Activated CD4-positive, alpha-beta T cell treated with anti-CD3 and anti-CD28 coated beads for 36 hours (primary cell): ENCODE results near the gene CORO2A. TPM values are rescaled to one million over a fixed set of nuclear protein-coding genes. Genes with fewer than 3 reads are reported as not detected.

Source experiments
- ATAC-seq: fragments of 200-7000 bp; cut with Tn5 transposase; one replicate; pipeline ENCODE4 v1.10.0; 2021; ENCODE audit warnings: mild to moderate bottlenecking, moderate library complexity
- CTCF ChIA-PET: fragments of 350-600 bp; sonication (Branson Sonifier 250); formaldehyde crosslinking; loops from one replicate; lab custom pipeline; 2021; ENCODE audit warnings: antibody characterized with exemption; lab: Charles Lee
- POLR2A ChIA-PET: fragments of 350-600 bp; sonication (Branson Sonifier 250); formaldehyde crosslinking; loops from one replicate; lab custom pipeline; 2021; ENCODE audit warnings: antibody characterized with exemption, inconsistent platforms; lab: Charles Lee
- DNase-seq: peaks from one replicate; pipeline ENCODE4 v3.0.0-alpha.2; 2020
- H3K27ac Mint-ChIP-seq: one replicate; pipeline ENCODE4 v1.8.0; 2021; ENCODE audit warnings: mixed read lengths
- H3K27me3 Mint-ChIP-seq: one replicate; pipeline ENCODE4 v1.8.0; 2021; ENCODE audit warnings: mixed read lengths
- H3K36me3 Mint-ChIP-seq: one replicate; pipeline ENCODE4 v1.8.0; 2021; ENCODE audit warnings: low read depth, mixed read lengths
- H3K4me1 Mint-ChIP-seq: one replicate; pipeline ENCODE4 v1.8.0; 2021; ENCODE audit warnings: mixed read lengths
- H3K4me3 Mint-ChIP-seq: one replicate; pipeline ENCODE4 v1.8.0; 2021; ENCODE audit warnings: mild to moderate bottlenecking, moderate library complexity, mixed read lengths
- H3K9me3 Mint-ChIP-seq: one replicate; pipeline ENCODE4 v1.8.0; 2021; ENCODE audit warnings: low read depth, mixed read lengths
- intact Hi-C, 2 experiments: fragments of 100-400 bp; cut with DNase I in 1 of 2; cut with micrococcal nuclease in 1 of 2; formaldehyde crosslinking; loops; one replicate each; pipeline versions ENCODE4 v1.14.2 to v1.15.1; 2022 to 2024; cut with DNase I, micrococcal nuclease
- total RNA-seq, 2 experiments: library from RNA; stranded (reverse); gene quantifications; one replicate each; pipeline ENCODE4 v1.2.3, GENCODE V29; 2021

Gene CORO2A
- total RNA-seq, 2 experiments from 2014 or later, result 9.7 to 10.3 TPM

DNA sequence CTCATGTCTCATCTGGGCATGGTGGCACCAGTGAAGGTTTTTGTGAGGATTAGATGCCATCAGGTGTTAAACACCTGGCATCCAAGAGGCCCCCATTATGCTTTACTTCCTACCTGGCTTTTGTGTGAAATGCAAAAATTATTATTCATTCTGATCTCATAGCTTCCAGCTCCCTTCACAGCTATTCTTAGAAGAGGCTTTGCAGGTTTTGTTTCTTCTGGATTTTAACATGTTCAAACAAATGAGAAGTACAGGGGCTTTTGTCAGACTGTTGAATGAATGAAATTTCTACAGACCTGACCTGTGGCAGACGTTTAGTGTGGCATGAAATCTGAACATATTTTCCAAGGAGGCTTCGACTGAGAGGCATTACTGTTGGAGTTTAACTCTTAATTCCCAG, 14.3 kb upstream of the CORO2A start:
- CTCF ChIA-PET, result interaction anchor here (2.3 kb wide), 1 partner anchor 18 kb away, joined by 6 read pairs; no protein-coding TSS in a partner anchor
- Mint-ChIP-seq H3K36me3 (no peaks in the 10 kb centered on the region), H3K27ac (no peak overlapping the region), H3K4me1 (peaks cover 2% of the 10 kb centered on the region), H3K4me3 (no peak overlapping the region), H3K27me3 (no peaks in the 10 kb centered on the region), H3K9me3 (no peaks in the 10 kb centered on the region)
- intact Hi-C loops, result loop anchor here in 1 of 2 experiments (5.0 to 10.0 kb wide), 2 partner anchors 284 to 498 kb away; partner anchors contain the start of genes GABBR2 and TRMO
- POLR2A ChIA-PET, result no interaction called here
- ATAC-seq (no peak), DNase-seq (no peak)

DNA sequence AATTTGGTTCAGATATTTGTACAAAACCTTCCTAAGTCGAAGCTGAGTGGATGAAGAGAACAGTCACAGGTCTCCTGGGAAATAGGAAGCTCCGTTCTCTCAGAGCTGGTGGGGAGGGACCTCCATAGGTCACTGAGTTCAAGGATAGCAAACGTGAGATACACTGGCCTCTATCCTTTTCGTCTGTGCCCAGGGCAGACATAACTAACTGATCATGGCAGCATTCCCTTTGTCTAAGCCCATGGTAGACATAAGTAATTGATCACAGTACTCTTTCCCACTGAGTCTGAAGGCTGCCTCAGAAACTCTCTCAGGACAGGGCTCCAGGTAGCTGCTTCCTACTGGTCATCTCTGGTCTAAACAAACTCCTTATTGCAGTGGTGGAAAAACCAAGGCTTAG, 12.3 kb upstream of the CORO2A start:
- Mint-ChIP-seq H3K4me1 (peaks cover 2% of the 10 kb centered on the region), H3K27ac (no peak overlapping the region), H3K36me3 (no peaks in the 10 kb centered on the region), H3K27me3 (no peaks in the 10 kb centered on the region), H3K4me3 (no peak overlapping the region), H3K9me3 (no peaks in the 10 kb centered on the region)
- CTCF ChIA-PET, result interaction anchor here (0.6 to 3.0 kb wide), 20 partner anchors 8 to 569 kb away, joined by 3 to 32 read pairs (median 4); partner anchors contain the start of genes CORO2A and TRIM14
- intact Hi-C loops, result loop anchor here (1.0 to 10.0 kb wide), 5 partner anchors 59 to 500 kb away; partner anchors contain the start of genes GABBR2 (in 1 of the 2) and TRMO (in 1 of the 2)
- ATAC-seq, result no peak
- POLR2A ChIA-PET, result interaction anchor here (0.9 kb wide), 1 partner anchor 9 kb away, joined by 3 read pairs; no protein-coding TSS in a partner anchor
- DNase-seq, result no peak

DNA sequence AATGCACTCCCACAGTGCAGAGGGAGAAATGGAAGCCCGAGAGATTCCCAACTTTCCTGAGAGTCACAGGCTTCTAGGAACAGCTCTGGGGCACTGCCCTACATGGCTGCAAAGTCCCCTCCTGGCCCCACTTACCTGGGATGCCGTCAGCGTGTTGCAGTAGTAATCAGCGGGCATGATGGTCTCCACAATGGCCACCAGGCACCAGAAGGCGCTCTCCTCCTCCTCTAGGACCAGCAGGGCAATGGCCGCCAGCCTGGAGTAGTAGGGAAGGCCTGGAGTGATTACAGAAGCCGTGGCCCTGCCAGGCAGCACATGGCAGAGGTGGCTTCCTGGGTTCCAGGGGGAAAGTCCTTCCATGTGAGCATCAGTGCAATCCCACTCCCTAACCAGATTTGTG, 10.7 kb upstream of the CORO2A start:
- CTCF ChIA-PET, result interaction anchor here (0.6 to 1.9 kb wide), 7 partner anchors 8 to 82 kb away, joined by 3 to 4 read pairs (median 4); partner anchors contain the start of gene TBC1D2

DNA sequence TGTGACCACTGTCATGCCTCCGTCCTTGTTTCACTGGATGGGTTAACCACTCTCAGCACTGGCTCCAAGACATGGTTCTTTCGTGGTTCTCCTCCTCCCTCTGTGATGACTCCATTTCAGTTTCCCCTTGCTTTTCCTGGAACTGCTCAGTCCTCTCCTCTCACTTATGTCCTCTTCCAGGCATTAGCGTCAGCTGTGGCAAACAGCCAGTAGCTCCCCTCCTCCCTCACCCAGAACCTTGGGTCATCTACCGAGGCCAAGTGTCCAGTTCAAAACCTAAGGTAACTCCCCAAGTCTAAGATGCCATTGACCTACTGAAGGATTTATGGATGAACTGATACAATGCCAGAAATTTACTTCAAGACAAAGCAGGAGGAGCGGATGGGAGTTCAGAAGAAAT, 9.8 kb upstream of the CORO2A start:
- Mint-ChIP-seq H3K4me1 (peaks cover 2% of the 10 kb centered on the region), H3K4me3 (no peak overlapping the region), H3K36me3 (no peaks in the 10 kb centered on the region), H3K27ac (no peak overlapping the region), H3K27me3 (no peaks in the 10 kb centered on the region), H3K9me3 (no peaks in the 10 kb centered on the region)
- intact Hi-C loops, result loop anchor here in 1 of 2 experiments (10.0 kb wide), 1 partner anchor 503 kb away; the partner anchor contains the start of gene GABBR2
- no peak for DNase-seq
- POLR2A ChIA-PET, result no interaction called here
- CTCF ChIA-PET, result interaction anchor here (1.1 to 1.9 kb wide), 2 partner anchors 9 to 62 kb away, joined by 3 to 4 read pairs; no protein-coding TSS in a partner anchor
- no peak for ATAC-seq

More for the DNA sequence above, 10.7 kb upstream of the CORO2A start:
- H3K9me3 Mint-ChIP-seq, result no peaks in the 10 kb centered on the region
- H3K4me3 Mint-ChIP-seq, result no peak overlapping the region
- no peak for ATAC-seq
- no peak for DNase-seq
- POLR2A ChIA-PET, result no interaction called here
- H3K4me1 Mint-ChIP-seq, result peaks cover 2% of the 10 kb centered on the region
- H3K27ac Mint-ChIP-seq, result no peak overlapping the region
- intact Hi-C loops, result loop anchor here in 1 of 2 experiments (10.0 kb wide), 1 partner anchor 502 kb away; the partner anchor contains the start of gene GABBR2
- H3K36me3 Mint-ChIP-seq, result no peaks in the 10 kb centered on the region
- no peaks in the 10 kb centered on the region for H3K27me3 Mint-ChIP-seq

DNA sequence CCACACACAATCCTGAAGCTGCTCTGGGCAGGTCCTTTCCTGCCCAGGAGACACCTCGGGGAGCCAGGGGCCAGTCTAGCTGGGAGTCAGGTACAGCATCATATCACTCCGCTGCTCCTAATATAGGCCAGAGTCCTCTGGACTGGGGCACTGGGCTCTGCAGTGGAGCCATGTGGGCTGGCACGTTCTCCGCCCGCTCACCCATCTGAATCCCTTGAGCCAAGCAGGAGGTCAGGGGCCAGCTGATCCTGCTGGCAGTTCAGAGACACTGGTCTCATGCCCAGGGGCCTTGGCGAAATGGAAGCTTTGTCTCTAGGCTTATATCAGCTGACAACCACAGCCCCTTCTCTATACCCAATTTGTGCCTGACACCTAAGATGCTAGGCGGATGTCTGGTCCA, 9.3 kb upstream of the CORO2A start:
- Mint-ChIP-seq H3K36me3 (no peaks in the 10 kb centered on the region), H3K27ac (no peak overlapping the region), H3K4me3 (no peak overlapping the region), H3K9me3 (no peaks in the 10 kb centered on the region), H3K4me1 (peaks cover 2% of the 10 kb centered on the region), H3K27me3 (no peaks in the 10 kb centered on the region)
- DNase-seq, result no peak
- intact Hi-C loops, result loop anchor here in 1 of 2 experiments (10.0 kb wide), 1 partner anchor 503 kb away; the partner anchor contains the start of gene GABBR2
- no peak for ATAC-seq
- CTCF ChIA-PET, result interaction anchor here (1.0 to 1.9 kb wide), 2 partner anchors 10 to 22 kb away, joined by 3 to 4 read pairs; no protein-coding TSS in a partner anchor
- POLR2A ChIA-PET, result no interaction called here

DNA sequence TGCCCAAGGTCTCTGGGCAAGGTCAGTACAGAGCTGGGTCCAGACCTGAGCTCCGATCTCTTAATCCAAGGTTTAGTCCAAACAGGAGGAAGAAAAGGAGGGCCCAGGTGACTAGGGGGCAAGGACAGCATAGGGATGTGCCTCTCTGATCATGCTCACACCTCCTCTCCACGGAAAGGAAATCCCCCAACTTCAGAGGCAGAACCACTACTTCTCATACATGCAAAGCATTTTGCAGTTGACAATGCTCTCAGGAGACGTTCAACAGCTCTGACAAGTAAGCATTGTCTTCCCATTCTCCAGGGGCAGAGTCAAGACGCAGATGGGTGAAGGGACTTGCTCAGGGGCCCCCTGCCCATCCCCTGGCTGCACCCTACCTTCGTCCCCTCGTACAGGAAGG, 8.7 kb upstream of the CORO2A start:
- Mint-ChIP-seq H3K4me1 (peaks cover 2% of the 10 kb centered on the region), H3K27me3 (no peaks in the 10 kb centered on the region), H3K9me3 (no peaks in the 10 kb centered on the region), H3K36me3 (no peaks in the 10 kb centered on the region), H3K4me3 (no peak overlapping the region), H3K27ac (no peak overlapping the region)
- intact Hi-C loops, result loop anchor here in 1 of 2 experiments (10.0 kb wide), 1 partner anchor 504 kb away; the partner anchor contains the start of gene GABBR2
- DNase-seq (no peak), ATAC-seq (no peak)
- POLR2A ChIA-PET, result no interaction called here
- CTCF ChIA-PET, result interaction anchor here (1.0 kb wide), 1 partner anchor 22 kb away, joined by 3 read pairs; no protein-coding TSS in a partner anchor

DNA sequence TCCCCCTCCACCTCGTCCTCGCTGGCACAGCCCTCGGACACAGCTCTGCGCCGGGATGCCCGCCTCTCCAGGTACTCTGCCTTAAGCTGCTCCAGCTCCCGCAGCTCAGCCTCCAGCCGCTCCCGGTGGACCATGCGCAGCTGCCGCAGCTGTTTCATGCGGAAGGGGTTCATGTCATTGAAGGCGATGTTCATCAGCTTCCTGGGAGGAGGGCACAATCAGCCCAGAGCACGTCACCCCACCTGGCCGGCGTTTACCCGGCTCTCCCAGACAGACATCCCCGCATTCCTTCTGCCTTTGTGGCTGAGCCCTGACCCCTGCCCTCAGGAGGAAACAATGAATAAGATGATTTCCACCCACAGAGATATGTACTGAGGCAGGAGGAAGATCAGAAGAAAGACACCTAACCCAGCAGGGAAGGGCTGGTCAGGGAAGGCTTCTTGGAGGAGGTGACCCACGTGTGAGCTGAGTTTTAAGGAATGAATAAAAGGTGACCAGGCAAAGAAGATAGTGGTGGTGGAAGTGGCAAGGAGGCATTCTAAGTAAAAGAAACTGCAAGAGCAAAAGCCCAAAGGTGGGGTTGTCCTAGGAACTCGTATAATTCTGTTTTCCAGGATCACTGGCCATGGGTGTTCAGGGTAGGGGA, 7.1 kb upstream of the CORO2A start:
- H3K9me3 Mint-ChIP-seq, result no peaks in the 10 kb centered on the region
- H3K4me1 Mint-ChIP-seq, result no peaks in the 10 kb centered on the region
- no peaks in the 10 kb centered on the region for H3K36me3 Mint-ChIP-seq
- intact Hi-C loops, result loop anchor here (10.0 kb wide), 2 partner anchors 505 to 595 kb away; partner anchors contain the start of genes ANKS6 (in 1 of the 2) and GABBR2 (in 1 of the 2)
- no peak overlapping the region for H3K4me3 Mint-ChIP-seq
- no peak for DNase-seq
- CTCF ChIA-PET, result no interaction called here
- no peaks in the 10 kb centered on the region for H3K27me3 Mint-ChIP-seq
- POLR2A ChIA-PET, result interaction anchor here (0.8 kb wide), 1 partner anchor 640 kb away, joined by 4 read pairs; no protein-coding TSS in a partner anchor
- no peak for ATAC-seq
- H3K27ac Mint-ChIP-seq, result no peak overlapping the region

DNA sequence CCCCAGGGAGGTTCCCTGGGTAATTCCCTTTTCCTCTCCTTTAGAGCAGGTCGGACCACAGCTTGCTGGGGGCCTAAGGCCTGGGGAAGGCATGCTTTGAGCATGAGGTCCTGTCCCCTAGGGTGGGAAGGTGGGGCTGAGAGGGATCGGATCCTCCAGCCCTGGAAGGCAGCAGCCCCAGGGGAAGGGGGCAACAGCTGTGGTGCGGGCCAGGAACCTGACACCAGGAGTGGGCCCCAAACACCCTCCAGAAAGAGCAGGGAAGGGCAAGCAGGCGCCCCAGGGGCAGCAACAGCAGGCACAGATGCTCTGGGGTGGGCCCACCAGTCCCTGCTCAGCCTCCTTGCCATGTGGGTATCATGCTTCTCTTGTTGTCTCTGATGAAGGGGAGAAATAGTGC, 3.2 kb upstream of the CORO2A start:
- no peak overlapping the region for H3K4me3 Mint-ChIP-seq
- no peaks in the 10 kb centered on the region for H3K36me3 Mint-ChIP-seq
- ChIA-PET POLR2A (interaction anchor here (0.9 kb wide), 1 partner anchor 9 kb away, joined by 3 read pairs; no protein-coding TSS in a partner anchor), CTCF (interaction anchor here (0.7 to 1.1 kb wide), 2 partner anchors 17 to 79 kb away, joined by 3 read pairs; no protein-coding TSS in a partner anchor)
- ATAC-seq (no peak), DNase-seq (no peak)
- H3K27ac Mint-ChIP-seq, result no peak overlapping the region
- no peaks in the 10 kb centered on the region for H3K27me3 Mint-ChIP-seq
- intact Hi-C loops, result loop anchor here in 1 of 2 experiments (10.0 kb wide), 1 partner anchor 599 kb away; the partner anchor contains the start of gene ANKS6
- peaks cover 9% of the 10 kb centered on the region for H3K4me1 Mint-ChIP-seq
- H3K9me3 Mint-ChIP-seq, result no peaks in the 10 kb centered on the region

DNA sequence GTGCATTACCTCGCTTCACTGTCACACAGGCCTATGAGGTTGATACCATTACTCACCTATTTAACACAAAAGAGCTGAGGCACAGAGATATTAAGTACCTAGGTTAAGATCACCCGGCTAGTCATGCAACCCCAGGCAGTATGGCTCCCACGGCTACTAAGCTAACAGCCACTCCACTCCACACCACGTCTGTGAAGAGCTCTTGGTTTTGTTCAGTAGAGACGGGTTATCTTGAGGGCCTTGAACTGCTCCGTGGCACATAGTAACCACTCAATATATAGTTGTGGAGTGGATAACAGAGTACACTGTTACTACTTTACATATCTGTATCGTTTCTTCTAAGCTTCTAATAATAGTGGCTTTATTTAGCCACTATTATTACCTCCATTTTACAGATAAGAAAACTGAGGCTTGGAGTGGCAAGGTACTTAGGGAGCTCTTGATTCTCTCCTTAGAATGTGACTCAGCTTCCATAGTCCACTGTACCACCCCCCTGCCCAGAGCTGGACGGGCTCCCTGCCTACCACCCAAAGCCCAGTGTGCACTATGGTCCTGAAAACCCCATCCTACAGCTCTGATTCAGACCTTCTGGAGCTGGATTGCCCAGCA, 1.0 kb upstream of the CORO2A start:
- DNase-seq, result no peak
- CTCF ChIA-PET, result interaction anchor here (0.6 to 2.3 kb wide), 7 partner anchors 11 to 654 kb away, joined by 3 to 14 read pairs (median 7); partner anchors contain the start of gene TRIM14
- POLR2A ChIA-PET, result interaction anchor here (0.7 to 1.8 kb wide), 3 partner anchors 12 to 63 kb away, joined by 3 to 5 read pairs (median 4); no protein-coding TSS in a partner anchor

DNA sequence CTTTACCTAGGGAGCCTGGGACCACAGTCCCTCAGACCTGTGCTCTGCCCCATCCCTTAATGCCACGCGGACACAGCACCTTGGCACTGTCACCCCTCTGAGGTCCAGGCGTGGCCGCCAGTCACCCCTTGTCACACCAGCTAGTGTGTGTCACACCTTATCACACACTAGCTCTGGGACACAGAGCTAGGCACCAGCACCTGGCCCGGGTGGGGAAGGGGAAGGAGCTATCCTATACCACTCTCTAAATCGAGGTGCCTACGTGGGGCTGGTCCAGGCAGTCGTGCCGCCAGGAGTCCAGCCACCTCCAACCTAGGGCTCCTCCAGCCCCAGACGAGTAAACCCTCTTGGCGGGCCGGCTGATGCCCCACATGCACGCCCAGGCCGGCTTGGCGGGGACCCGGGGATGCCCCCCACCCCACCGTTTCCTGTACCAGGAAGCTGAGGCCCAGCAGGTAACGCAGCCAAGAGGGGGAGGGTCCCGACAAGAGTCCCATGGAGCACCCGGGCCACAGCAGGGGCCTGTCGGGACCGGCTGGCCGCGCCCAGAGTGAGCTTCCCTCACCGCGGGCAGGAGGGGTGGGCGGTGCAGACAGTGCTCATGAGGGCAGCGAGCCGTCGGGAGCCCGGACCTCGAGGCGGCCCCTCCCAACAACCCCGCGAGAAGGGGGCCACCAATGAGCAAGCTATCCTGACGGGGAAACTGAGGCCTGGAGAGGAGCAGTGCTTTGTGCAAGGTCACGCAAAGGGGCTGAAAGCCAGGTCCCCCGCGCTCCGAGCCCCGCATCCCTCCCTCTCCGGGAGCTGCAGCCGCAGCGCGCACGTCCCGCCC, 550 bp downstream of the CORO2A start:
- peak; percentile 55 for DNase-seq
- peak; percentile 31 for ATAC-seq
- peaks cover 29% of the 10 kb centered on the region for H3K4me1 Mint-ChIP-seq
- H3K9me3 Mint-ChIP-seq, result no peaks in the 10 kb centered on the region
- ChIA-PET POLR2A (interaction anchor here (0.5 to 1.8 kb wide), 2 partner anchors 14 to 32 kb away, joined by 3 to 4 read pairs; no protein-coding TSS in a partner anchor), CTCF (interaction anchor here (1.0 to 1.8 kb wide), 8 partner anchors 13 to 135 kb away, joined by 3 to 8 read pairs (median 4); partner anchors contain the start of genes NANS, TBC1D2 and TRIM14)
- H3K36me3 Mint-ChIP-seq, result no peaks in the 10 kb centered on the region
- peak overlapping the region; percentile 70 for H3K4me3 Mint-ChIP-seq
- no peak overlapping the region for H3K27ac Mint-ChIP-seq
- intact Hi-C loops, result loop anchor here (1.0 to 10.0 kb wide), 10 partner anchors 64 to 604 kb away; partner anchors contain the start of genes ANKS6 (in 2 of the 2), NANS (in 1 of the 2), TBC1D2 (in 1 of the 2) and TRIM14 (in 1 of the 2)
- H3K27me3 Mint-ChIP-seq, result no peaks in the 10 kb centered on the region

More for the DNA sequence above, 1.0 kb upstream of the CORO2A start:
- Mint-ChIP-seq H3K27ac (peak overlapping the region; percentile 65), H3K4me1 (peaks cover 20% of the 10 kb centered on the region), H3K27me3 (no peaks in the 10 kb centered on the region), H3K4me3 (peak overlapping the region; percentile 78), H3K9me3 (no peaks in the 10 kb centered on the region), H3K36me3 (no peaks in the 10 kb centered on the region)
- no peak for ATAC-seq
- intact Hi-C loops, result loop anchor here (1.0 to 10.0 kb wide), 6 partner anchors 64 to 601 kb away; partner anchors contain the start of genes ANKS6 (in 1 of the 2), TBC1D2 (in 1 of the 2), TRIM14 (in 1 of the 2) and TRMO (in 1 of the 2)
